Hair follicular keratinocyte (primary cell): Measurements from ENCODE around the gene YPEL2. TPM values are rescaled to one million over a fixed set of nuclear protein-coding genes. Genes with fewer than 3 reads are reported as not detected.

Source experiments
- total RNA-seq: library from RNA; depleted of rRNA; stranded (reverse); fragments of >200 nt; gene quantifications from 2 replicates; pipeline ENCODE4 v1.2.3, GENCODE V29; 2015

Gene YPEL2, protein sequence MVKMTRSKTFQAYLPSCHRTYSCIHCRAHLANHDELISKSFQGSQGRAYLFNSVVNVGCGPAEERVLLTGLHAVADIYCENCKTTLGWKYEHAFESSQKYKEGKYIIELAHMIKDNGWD
- 1.0 and 1.6 TPM in 2 replicates for total RNA-seq

DNA sequence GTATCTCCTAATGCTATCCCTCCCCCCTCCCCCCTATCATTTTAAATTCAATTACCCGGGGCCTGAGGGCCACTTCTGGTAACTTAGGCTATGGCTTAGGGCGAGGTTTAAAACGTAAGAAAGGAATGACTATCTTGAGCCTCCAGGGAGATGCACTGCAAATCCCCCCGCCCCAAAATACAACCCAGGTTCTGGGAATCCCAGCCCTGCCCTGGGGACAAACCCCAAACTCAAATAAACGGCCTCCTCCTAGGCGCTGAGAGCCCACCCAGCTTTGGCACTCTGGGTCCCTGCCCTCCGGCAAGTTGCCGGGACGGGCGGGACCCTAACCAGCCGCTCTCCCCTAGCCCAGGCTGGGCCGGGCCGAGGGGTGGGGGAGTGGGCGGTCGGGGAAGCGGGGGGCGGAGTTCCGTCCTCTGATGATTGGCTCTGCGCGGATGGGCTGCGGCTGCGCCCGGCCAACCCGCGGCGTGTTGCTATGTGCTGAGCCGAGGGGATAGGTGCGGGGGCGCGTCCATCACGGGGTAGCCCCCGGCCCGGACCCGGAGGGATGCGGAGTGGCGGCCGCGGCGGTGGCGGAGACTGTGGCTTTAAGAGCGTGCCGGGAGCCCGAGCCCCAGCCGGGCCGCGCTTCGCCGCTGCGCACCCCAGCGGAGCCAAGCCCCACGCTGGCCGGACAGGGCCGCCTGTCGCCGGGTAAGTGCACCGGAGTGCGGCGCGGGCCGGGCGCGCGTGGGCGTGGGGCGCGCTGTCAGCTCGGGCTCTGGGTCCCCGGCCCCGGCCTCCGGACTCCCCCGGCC is at the start of gene YPEL2:
Gene YPEL2, plus strand, starts transcription at position 527 of the 800 bp plus-strand sequence. CDS start 21,755 bp downstream, outside the sequence.

Other genes with a start within 250 kb of the YPEL2 start
- gene TRIM37, start 224.8 kb upstream of the YPEL2 start, total RNA-seq: 23.1 and 25.4 TPM in 2 replicates
- gene SKA2, start 176.5 kb upstream of the YPEL2 start, total RNA-seq: 48.3 and 115 TPM in 2 replicates
- gene PRR11, start 175.9 kb upstream of the YPEL2 start, total RNA-seq: 31.0 and 54.0 TPM in 2 replicates
- gene SMG8, start 121.6 kb upstream of the YPEL2 start, total RNA-seq: 13.5 and 15.3 TPM in 2 replicates
- 0.19 and 1.5 TPM in 2 replicates for gene GDPD1, start 111.1 kb upstream of the YPEL2 start, total RNA-seq
- 22.1 and 25.3 TPM in 2 replicates for gene DHX40, start 234.0 kb downstream of the YPEL2 start, total RNA-seq